Measurements from ENCODE around the gene STAG2. TPM values are rescaled to one million over a fixed set of nuclear protein-coding genes. Genes with fewer than 3 reads are reported as not detected.
"Not testable (repeated sequence)": the region's sequence is repeated elsewhere in the genome, so short reads cannot be mapped to it uniquely, and the experiment has no call there.

STAG2 gene
- total and polyA plus RNA-seq, 3 donors from 2014 or later: 9.4 to 26.7 (median 17.6) TPM

DNA sequence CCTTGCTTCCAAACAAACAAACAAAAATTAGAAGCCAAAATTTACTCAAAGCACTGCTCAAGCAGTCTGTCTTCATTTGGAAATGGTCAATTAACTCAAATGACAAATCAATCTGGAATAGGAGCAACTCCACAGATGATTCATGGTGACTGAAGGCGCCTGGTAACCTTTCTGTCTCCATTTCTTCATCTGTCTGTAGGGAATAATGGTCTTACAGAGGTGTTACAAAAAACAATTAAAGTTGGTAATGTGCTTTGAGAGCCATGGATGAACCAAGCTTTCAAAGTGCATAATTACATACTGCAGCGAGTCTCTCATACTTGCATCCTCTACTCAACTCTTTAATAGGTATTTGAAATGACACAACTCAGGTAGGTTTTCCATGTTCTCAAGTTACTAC, 38.3 kb upstream of the STAG2 start:
- no peak for DNase-seq
- Histone ChIP-seq H3K27me3 (no peaks in the 10 kb centered on the region), H3K4me1 (no peaks in the 10 kb centered on the region), H3K36me3 (ENCODE audit: low read depth, missing control alignments) (no peaks in the 10 kb centered on the region), H3K9me3 (no peaks in the 10 kb centered on the region), H3K27ac (no peak overlapping the region), H3K4me3 (no peak overlapping the region)
- no peak for TF ChIP-seq POLR2A (IDR thresholded peaks at IDR 0.05)
- TF ChIP-seq, protein P1, sequence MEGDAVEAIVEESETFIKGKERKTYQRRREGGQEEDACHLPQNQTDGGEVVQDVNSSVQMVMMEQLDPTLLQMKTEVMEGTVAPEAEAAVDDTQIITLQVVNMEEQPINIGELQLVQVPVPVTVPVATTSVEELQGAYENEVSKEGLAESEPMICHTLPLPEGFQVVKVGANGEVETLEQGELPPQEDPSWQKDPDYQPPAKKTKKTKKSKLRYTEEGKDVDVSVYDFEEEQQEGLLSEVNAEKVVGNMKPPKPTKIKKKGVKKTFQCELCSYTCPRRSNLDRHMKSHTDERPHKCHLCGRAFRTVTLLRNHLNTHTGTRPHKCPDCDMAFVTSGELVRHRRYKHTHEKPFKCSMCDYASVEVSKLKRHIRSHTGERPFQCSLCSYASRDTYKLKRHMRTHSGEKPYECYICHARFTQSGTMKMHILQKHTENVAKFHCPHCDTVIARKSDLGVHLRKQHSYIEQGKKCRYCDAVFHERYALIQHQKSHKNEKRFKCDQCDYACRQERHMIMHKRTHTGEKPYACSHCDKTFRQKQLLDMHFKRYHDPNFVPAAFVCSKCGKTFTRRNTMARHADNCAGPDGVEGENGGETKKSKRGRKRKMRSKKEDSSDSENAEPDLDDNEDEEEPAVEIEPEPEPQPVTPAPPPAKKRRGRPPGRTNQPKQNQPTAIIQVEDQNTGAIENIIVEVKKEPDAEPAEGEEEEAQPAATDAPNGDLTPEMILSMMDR (IDR thresholded peaks at IDR 0.05): no peak
- 84 to 92% methylated on average over 2 of the region's 2 CpGs for WGBS, 2 donors
- intact Hi-C loops (cut with DNase I; ENCODE audit: low total_unique reads): no loop called here

DNA sequence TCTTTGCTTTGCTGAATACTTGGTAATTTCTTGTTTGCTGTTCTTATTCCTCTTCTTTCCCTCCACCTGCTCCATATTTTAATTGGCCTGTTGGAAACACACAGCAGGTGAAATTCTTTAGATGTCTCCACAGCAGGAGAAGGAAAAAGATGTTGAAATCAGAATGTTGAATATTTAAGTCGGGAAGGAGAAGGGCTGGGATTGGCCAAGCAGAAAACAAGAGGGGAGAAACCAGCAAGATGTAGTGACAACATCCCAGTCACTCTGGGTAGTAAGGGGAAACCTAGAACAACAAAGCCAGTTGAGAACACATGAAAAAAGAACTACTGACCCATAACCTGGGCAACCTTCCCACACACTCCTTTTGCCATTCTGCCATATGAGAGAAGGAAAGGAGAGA, 37.3 kb upstream of the STAG2 start:
- WGBS, 2 donors: 57 to 60% methylated on average over 1 of the region's 1 CpG
- intact Hi-C loops (cut with DNase I; ENCODE audit: low total_unique reads): no loop called here

GRCh38 chrX:123927845-123928244, 33.7 kb upstream of the STAG2 start:
- H3K36me3 ChIP-seq (ENCODE audit: low read depth, missing control alignments): no peaks in the 10 kb centered on the region
- H3K27ac ChIP-seq: no peak overlapping the region
- TF ChIP-seq POLR2A (IDR thresholded peaks at IDR 0.05): no peak
- TF ChIP-seq, protein P1 (IDR thresholded peaks at IDR 0.05): no peak
- H3K4me3 ChIP-seq: no peak overlapping the region
- 69 to 94% methylated on average over 2 of the region's 2 CpGs for WGBS, 2 donors
- no peaks in the 10 kb centered on the region for H3K27me3 ChIP-seq
- intact Hi-C loops (cut with DNase I; ENCODE audit: low total_unique reads): no loop called here
- H3K4me1 ChIP-seq: no peaks in the 10 kb centered on the region
- H3K9me3 ChIP-seq: no peaks in the 10 kb centered on the region
- DNase-seq: no peak

More for the DNA sequence above, 37.3 kb upstream of the STAG2 start:
- H3K36me3 ChIP-seq (ENCODE audit: low read depth, missing control alignments): no peaks in the 10 kb centered on the region
- H3K4me1 ChIP-seq: no peaks in the 10 kb centered on the region
- no peaks in the 10 kb centered on the region for H3K9me3 ChIP-seq
- DNase-seq: no peak
- no peak overlapping the region for H3K27ac ChIP-seq
- no peak overlapping the region for H3K4me3 ChIP-seq
- H3K27me3 ChIP-seq: no peaks in the 10 kb centered on the region
- no peak for TF ChIP-seq POLR2A (IDR thresholded peaks at IDR 0.05)
- TF ChIP-seq, protein P1 (IDR thresholded peaks at IDR 0.05): no peak

- H3K27ac ChIP-seq; intact Hi-C loops (cut with DNase I; ENCODE audit: low total_unique reads); H3K4me1 ChIP-seq; H3K27me3 ChIP-seq; DNase-seq; H3K36me3 ChIP-seq (ENCODE audit: low read depth, missing control alignments); H3K4me3 ChIP-seq; H3K9me3 ChIP-seq: not testable (repeated sequence)
- WGBS, 2 donors: 73 to 75% methylated on average over 2 of the region's 2 CpGs
Observed at GRCh38 chrX:123932055-123932454, 29.5 kb upstream of the STAG2 start.

DNA sequence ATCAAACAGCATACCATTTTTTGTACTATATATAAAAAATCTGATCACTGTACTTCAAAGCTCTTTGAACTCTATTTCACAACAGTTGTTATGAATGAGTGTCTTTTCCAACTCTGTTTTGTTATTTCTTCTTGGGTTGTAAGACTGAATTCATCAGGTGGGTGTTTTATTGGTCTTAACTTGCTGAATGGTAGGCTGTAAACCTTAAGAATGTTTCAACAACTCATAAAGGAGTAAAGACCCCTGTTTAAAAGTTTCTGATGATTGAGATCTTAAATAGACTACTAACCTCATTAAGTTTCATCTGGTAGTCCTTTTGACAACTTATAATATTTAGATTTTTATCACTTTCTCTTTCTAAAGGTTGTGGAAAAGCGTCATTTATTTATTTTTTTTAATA, 18.4 kb upstream of the STAG2 start:
- no peak for TF ChIP-seq POLR2A (IDR thresholded peaks at IDR 0.05)
- TF ChIP-seq, protein P1 (IDR thresholded peaks at IDR 0.05): no peak
- H3K4me1 ChIP-seq: no peaks in the 10 kb centered on the region
- H3K27me3 ChIP-seq: no peaks in the 10 kb centered on the region
- no peaks in the 10 kb centered on the region for H3K36me3 ChIP-seq (ENCODE audit: low read depth, missing control alignments)
- DNase-seq: no peak
- intact Hi-C loops (cut with DNase I; ENCODE audit: low total_unique reads): no loop called here
- H3K4me3 ChIP-seq: no peak overlapping the region
- no peaks in the 10 kb centered on the region for H3K9me3 ChIP-seq
- WGBS, 2 donors: 0 to 100% methylated on average over 1 of the region's 1 CpG
- no peak overlapping the region for H3K27ac ChIP-seq
